ENCODE results near the gene POF1B.

- TF ChIP-seq, protein P1, sequence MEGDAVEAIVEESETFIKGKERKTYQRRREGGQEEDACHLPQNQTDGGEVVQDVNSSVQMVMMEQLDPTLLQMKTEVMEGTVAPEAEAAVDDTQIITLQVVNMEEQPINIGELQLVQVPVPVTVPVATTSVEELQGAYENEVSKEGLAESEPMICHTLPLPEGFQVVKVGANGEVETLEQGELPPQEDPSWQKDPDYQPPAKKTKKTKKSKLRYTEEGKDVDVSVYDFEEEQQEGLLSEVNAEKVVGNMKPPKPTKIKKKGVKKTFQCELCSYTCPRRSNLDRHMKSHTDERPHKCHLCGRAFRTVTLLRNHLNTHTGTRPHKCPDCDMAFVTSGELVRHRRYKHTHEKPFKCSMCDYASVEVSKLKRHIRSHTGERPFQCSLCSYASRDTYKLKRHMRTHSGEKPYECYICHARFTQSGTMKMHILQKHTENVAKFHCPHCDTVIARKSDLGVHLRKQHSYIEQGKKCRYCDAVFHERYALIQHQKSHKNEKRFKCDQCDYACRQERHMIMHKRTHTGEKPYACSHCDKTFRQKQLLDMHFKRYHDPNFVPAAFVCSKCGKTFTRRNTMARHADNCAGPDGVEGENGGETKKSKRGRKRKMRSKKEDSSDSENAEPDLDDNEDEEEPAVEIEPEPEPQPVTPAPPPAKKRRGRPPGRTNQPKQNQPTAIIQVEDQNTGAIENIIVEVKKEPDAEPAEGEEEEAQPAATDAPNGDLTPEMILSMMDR (IDR thresholded peaks at IDR 0.05), result no peak
- no peak for TF ChIP-seq POLR2A (IDR thresholded peaks at IDR 0.05)
These were observed 11.9 kb upstream of the POF1B start for GRCh38 chrX:85391185-85391877.

All from body of pancreas (tissue), 4 donors.